GM19193 (cell line): ENCODE results near the gene HSPB6.
A peak's percentile ranks its signal among the peaks of the same experiment; 100 is the strongest.

Source experiments
- POLR2A ChIP-seq: IDR thresholded peaks from 4 replicates; pipeline ENCODE4 v1.6.1; 2011; ENCODE audit not compliant: insufficient read depth, insufficient read length; ENCODE audit errors: extremely low read depth

Gene HSPB6

DNA sequence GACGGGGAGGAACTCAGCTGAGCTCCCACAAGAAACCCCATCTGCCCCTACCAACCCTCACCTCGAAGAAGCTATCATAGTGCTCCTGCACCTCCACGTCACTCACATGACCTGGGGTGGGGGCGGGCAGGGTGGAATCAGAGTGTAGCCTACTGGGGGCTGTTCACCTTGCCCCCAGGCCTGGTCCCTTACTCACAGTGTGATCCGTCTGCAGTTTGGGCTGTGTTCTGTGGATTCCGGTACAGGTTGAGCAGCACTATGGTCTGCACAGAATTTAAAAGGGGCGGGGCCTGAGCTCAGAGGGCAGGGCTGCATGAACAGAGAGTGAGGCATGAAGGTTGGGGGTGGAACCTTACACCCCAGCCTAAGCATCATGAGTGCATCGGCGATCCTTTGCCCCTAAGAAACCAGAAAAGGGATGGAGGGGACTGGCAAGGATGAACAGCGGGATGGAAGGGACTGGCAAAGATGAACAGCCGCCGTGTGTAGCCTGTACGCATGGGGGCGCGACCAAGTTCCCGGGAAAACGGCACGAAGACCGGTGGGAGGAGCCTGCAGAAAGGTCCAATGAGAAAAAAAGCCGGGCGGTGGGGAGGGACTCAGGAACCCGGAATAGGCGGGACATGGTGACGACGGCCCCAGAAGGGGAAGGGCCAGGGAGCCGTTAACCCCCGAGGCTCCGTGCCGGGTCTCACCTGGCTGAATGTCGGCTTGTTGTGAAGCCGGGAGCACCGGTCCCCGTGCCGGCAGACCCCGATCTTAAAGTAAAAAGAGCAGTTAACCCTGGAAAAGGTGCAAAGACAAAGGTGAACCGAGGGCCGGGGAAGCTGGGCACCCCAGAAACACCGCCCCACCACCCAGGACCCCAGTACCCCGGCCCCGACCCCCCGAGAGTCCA is 12.2 kb downstream of the HSPB6 start:
- TF ChIP-seq POLR2A = peak; percentile 71

DNA sequence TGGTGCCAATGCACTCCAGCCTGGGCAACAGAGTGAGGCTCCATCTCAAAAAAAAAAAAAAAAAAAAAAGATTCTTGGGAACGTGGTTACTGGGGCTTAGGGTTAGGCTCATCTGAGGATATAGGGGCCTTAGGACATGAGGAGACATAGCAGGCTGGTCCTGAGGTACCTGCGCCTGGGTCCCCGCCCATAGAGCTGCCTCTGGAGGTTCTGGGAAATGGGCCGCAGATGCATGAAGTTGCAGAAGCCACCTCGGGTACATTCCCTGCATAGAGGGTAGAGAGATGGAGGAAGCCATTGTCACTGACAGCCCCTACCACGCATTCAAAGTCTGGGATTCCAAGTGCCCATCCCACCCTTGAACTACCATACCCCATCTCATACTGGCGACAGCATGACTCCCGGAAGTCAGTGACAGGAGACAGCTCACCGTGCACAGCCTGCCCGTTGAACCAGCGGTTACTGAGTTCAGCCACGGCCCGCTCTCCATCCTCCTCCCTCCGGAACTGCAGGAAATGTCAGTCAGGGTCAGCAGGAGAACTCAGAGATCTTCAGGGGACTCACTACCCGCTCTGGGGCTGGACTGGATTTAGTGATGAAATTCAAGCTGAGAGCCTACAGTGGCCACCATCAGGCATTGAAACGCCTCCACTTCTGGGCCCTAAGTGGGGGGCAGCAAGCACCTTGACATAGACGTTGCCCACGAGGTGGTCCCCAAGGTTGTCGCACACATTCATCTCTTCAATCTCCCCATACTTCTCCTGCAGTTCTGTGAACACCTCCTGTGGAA is 13.0 kb downstream of the HSPB6 start:
- no peak for TF ChIP-seq POLR2A

DNA sequence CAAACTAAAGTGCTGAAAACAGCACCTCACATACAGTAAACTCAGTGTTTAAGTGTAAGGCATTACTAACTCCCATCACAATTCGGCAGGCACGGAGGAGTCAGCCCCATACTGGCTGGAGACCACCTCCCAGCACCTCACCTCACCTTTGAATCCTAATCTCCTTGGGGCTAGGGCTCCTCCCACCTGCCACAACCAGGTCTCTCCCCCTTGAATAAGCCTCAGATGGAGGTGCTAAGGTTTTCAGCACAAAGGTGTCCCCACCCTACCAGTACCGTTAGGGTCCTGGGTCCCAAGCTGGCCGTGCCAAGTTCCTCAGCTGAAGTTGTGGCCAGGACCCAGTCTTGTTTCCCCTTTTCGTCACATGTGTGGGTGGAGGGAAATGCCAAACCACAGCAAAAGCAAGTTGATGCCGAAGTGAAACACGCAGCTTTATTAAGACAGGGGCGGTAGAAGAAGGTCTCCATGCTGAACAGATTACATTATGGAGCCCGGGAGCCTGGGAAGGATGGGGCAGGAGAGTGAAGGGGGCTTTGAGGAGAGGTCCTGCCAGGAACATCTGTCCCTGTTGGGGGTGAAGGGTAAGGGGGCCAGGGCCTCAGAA is 14.6 kb downstream of the HSPB6 start, which contains the start of gene IGFLR1:
TSS of gene IGFLR1 (minus strand) at position 332 of the 604 bp plus-strand sequence. CDS start 1,272 bp downstream, outside the sequence.
- TF ChIP-seq POLR2A = peak; percentile 73

DNA sequence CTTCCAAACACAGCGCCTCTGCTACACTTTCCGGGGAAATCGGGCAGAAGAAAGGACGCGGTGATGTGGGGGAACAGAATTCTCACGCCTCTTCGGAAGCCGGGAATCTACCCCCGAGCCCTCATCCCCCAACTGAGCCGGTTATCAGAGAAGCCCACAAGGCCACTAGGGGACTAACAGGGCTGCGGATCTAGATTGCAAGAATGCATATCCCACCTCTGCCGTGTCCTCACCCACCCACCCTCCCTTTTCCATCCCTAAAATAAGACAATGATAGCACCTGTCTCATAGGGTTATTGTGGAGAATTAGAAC is 15.7 kb downstream of the HSPB6 start:
- TF ChIP-seq POLR2A = no peak

DNA sequence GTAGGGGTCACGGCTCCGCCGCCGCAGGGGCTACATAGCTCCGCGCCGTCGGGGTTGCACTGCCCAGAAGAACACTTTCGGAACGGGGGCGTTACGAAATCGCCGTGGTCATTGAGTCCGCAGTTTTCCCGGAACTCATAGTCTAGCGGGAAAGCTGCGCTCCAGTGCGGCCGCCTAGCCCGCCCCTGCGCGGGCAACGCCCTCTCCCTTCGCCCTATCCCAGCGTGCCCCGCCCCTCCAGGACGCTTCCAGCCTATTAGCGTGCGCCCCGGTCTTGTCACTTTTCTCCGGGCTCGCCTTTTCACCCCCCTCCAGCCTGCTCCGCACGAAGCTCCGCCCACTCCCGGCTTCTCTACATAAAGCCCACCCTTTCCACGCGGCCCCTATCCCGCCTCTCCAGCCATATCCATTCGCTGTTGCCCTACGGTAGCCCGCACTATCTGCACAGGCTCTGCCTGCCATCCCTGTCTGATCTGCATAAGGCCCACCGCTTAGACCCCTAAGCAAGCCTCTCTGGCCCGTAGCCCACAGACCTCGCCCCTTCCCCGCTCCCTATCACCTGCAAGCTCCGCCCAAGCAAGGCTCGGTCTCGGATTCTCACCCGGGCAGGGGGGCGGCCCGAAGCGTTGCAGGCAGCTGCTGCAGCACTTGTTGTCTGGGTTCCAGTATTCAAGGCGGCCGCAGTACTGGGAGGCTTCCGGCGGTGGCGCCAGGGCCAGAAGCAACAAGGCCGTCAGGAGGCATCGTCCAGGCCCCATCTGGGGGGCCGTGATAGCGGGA is 16.2 kb downstream of the HSPB6 start:
- peak; percentile 80 for TF ChIP-seq POLR2A

DNA sequence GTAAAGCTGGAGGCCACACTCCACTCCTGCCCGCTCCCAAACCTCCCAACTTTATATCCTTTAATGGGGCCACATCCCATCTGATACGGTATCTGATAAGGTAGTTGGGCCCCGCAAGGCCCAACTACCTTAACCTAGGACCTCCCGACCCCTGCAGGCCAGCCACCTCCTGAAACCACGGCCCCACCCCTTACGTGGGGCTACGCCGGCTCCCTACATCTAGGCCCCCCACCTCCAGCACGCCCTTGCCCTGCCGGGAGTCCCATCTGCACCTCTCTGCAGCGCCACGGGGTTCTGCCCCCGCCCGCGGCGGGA is 16.8 kb downstream of the HSPB6 start:
- TF ChIP-seq POLR2A = no peak

DNA sequence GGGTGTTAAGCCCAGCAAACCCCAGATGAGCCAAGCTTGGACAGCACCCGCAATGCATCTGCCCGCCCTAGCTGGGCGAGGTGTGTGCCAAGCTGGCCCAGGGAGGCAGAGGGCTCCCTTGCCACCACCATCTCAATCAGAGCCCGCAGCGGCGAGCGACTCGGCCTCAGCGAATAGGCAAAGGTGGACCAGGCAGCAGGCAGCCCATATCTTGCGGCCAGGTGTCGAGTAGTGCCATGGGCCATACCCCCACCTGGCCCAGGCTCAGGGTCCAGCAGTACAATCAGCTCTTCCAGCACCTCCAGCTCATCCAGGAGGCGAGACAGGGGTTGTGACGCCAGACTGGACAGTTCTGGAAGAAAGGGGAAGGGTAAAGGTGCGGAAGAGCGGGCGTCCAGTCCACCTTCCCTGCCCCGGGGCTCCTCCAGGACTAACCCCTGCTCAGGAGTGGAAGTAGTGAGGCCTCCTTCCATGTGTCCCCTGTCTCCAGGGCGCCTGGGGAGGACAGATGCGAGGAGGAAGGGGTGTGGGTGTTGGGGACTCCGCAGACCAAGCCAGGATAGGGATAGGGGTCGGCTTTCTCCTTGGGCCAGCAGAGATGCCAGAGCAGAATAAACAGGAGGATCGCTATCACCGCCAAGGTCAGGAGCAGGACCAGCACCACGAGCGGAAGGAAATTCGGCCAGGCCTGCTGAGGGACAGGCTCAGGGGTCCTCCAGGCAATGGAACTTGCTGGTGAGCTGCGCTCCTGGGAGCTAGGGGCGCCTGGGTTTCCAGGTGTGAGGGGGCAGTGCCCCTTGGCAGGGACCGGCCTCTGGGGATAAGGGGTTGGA is 17.3 kb downstream of the HSPB6 start:
- peak; percentile 8 for TF ChIP-seq POLR2A

DNA sequence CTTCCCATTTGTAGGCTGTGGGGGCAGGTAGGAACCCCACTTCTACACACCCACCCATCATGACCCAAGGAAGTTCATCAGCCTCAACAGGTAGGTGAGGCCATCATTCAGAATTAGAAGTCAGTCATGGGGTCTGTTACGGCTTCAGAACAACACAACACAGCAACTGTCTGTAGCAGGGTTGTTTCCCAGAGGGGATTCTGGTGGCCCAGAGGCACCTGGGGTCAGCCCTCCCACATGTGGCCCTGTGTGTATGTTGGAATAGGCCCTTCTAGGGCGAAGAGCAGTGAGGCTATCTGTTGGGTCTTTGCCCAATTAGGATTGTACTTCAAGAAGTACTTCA is 18.0 kb downstream of the HSPB6 start:
- TF ChIP-seq POLR2A = no peak

DNA sequence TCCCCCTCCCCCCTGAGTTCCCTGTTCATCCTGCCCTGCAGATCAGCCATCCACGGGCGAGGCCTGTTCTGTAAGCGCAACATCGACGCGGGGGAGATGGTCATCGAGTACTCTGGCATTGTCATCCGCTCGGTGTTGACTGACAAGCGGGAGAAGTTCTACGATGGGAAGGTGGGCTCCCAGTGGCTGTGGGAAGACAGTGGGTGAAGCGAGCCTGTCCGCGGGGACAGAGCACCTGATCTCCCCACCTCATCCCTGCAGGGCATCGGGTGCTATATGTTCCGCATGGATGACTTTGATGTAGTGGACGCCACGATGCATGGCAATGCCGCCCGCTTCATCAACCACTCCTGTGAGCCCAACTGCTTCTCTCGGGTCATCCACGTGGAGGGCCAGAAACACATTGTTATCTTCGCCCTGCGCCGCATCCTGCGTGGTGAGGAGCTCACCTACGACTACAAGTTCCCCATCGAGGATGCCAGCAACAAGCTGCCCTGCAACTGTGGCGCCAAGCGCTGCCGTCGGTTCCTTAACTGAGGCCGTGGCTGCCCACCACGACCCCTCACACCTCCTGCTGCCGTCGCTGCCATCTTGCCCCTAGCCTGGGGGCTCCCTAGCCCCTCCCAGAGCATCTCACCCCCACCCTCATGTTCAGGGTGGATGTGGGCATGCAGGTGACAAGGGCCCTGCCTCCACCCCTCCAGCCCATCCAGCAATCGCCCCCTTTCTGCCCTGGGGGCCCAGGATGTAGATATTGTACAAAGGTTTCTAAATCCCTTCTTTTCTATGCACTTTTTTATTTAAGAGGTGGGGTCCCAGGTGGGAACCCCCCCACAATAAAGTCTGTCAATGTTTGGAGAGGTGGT is 18.6 kb downstream of the HSPB6 start:
- peak; percentile 11 for TF ChIP-seq POLR2A

DNA sequence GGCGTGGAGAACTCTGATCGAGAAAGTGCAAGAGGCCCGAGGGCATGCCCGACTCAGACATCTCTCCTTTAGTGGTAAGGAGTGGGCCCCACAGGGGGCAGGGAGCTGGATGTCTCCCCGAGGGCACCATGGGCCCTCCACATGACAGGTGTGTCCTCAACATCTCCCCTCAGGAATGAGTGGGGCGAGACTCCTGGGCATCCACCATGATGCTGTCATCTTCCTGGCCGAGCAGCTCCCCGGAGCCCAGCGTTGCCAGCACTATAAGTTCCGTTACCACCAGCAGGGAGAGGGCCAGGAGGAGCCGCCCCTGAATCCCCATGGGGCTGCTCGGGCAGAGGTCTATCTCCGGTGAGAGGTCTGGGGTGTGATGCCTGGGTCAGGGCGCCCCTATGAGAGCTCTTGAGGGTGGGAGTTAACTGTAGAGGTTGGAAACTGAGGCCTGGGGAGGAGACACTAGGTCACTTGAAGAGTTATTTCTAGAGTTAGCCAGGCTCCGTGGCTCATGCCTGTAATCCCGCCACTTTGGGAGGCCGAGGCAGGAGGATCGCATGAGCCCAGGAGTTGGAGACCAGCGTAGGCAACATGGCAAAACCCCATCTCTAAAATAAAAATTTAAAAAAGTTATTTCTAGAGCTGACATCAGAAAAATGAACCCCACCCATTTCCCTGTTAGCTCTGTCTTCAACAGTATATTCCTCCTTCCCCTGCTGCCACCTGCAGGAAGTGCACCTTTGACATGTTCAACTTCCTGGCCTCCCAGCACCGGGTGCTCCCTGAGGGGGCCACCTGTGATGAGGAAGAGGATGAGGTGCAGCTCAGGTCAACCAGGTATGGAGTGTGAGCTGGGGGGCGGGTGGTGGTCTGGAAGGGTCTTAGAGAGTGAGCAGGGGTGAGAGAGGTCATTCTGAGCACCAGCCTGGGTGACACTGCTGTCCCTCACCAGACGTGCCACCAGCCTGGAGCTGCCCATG is 19.6 kb downstream of the HSPB6 start:
- TF ChIP-seq POLR2A = no peak

DNA sequence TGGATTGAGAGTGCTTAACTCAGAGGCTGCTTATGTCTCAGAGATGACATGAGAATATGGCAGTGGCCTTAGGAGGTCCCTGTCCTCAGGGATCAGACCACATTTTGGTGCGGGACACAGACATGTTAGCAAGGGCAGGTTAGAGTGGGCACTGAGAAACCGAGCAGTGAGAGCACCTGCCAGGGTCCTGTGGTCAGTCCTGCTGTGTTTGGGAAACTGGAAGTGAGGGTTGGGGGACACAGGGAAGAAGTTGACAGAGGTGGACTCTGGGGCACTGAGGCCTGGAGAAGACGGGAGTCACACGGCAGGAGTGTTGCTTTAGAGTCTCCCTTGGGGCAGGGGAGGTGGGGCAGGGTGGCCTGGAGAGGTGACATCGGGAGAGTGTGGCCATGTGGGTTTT is 21.9 kb downstream of the HSPB6 start:
- no peak for TF ChIP-seq POLR2A

DNA sequence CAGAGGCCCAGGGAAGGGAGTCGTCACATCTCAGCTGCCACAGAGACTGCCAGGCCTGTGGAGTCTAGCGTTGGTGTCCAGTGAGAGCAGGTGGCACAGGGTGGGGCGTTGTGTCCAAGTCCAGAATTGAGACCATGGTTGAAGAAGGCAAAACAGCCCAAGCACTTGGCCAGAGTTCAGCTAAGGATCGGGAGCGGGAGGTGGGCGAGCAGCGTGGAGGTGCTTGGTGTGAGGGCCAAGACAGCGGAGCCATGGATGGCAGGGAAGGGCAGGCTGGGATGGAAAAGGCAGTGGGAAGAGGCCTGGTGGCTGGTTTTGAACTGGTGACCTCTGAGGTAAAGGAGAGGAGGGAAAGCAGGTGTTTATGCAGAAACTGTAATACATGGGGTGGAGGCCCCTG is 22.6 kb downstream of the HSPB6 start:
- no peak for TF ChIP-seq POLR2A
